Activated CD8-positive, alpha-beta memory T cell treated with anti-CD3 and anti-CD28 coated beads for 36 hours (primary cell): ENCODE data around the gene TXNDC17. TPM values are rescaled to one million over a fixed set of nuclear protein-coding genes. Genes with fewer than 3 reads are reported as not detected.
"Not testable (repeated sequence)": the region's sequence is repeated elsewhere in the genome, so short reads cannot be mapped to it uniquely, and the experiment has no call there.

ENCODE experiments used
- CTCF ChIA-PET: fragments of 350-600 bp; sonication (Branson Sonifier 250); formaldehyde crosslinking; loops from one replicate; lab custom pipeline; 2021; ENCODE audit warnings: antibody characterized with exemption; lab: Charles Lee
- POLR2A ChIA-PET: fragments of 350-600 bp; sonication (Branson Sonifier 250); formaldehyde crosslinking; loops from one replicate; lab custom pipeline; 2021; ENCODE audit warnings: antibody characterized with exemption; lab: Charles Lee
- total RNA-seq, 2 experiments: library from RNA; stranded (reverse); gene quantifications; one replicate each; pipeline ENCODE4 v1.2.3, GENCODE V29; 2021

Gene TXNDC17
- total RNA-seq, 2 experiments from 2014 or later, result 121 to 126 TPM

DNA sequence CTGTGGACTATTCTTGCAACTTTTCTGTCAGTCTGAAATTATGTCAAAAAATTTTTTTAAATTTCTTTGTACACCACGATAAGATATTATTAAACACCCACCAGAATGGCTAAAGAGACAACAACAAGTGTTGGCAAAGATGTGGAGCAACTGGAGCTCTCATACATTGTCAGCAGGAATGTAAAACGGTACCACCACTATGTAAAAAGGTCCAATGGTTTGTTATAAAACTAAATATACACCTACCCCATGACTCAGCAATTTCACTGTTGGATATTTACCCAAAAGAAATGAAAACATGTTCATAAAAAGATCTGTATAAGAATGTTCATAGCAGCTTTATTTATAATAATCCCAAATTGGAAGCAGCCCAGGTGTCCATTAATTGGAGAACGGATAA, 7.6 kb upstream of the TXNDC17 start:
- ChIA-PET POLR2A (no interaction called here), CTCF (no interaction called here)

- ChIA-PET POLR2A (no interaction called here), CTCF (no interaction called here)
Observed at GRCh38 chr17:6636105-6636504, 4.8 kb upstream of the TXNDC17 start.

GRCh38 chr17:6636616-6637457, 4.0 kb upstream of the TXNDC17 start:
- ChIA-PET CTCF (no interaction called here), POLR2A (no interaction called here)

DNA sequence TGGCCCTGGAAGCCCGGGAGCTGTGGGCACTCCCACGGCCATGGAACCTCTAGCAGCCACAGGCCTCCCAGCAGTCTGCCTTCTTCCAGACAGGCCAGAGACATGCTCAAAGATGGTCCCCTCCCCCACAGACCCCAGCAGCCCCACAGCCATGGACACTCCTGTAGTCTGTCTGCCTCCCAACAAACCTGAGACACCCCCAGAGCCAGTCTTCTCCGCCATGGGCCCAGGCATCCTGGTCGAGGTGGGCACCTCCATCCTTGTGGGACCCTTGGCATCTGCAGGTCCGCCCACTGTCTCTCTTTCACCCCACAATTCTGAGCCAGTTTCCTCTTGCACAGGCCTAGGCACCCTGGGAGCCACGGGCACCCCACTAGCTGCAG, 3.4 kb upstream of the TXNDC17 start:
- CTCF ChIA-PET, result no interaction called here
- POLR2A ChIA-PET, result no interaction called here

DNA sequence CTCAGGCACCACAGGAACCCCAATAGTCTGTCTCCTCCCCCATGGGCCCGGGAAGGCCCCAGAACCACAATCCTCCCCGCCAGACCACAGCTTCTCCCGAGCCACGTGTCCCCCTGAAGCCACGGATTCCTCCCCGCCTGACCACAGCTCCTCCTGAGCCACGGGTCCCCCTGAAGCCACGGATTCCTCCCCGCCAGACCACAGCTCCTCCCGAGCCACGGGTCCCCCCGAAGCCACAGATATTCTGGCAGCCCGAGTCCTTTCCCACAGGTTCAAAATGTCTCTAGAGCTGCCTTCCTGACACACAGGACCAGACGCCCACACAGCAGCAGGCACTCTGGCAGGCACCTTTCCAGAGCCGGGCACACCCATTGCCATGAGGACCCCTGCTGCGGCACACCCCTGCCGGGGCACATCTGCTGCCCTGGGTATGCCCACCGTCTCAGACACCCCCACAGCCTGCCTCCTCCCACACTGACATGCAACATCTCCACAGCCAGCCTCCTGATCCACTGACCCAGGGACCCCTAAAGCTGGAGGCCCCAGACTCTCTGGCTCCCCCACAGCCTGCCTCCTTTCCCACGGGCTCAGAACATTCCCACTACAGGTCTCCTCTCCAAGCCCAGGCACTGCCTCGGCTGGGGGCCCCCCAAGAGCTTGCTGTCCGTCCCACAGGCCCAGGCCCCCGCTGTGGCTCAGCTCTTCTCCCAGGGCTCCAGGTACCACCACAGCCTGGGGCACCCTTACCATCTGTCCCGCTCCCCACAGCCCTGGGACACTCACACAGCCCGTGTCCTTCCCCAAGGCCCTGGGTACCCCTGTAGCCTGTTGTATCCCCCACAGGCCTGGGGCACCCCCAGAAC, 2.6 kb upstream of the TXNDC17 start:
- CTCF ChIA-PET, result no interaction called here
- POLR2A ChIA-PET, result no interaction called here

GRCh38 chr17:6639014-6639585, 1.8 kb upstream of the TXNDC17 start:
- CTCF ChIA-PET, result no interaction called here
- POLR2A ChIA-PET, result interaction anchor here (0.6 kb wide), 1 partner anchor 196 kb away, joined by 12 read pairs; no protein-coding TSS in a partner anchor

DNA sequence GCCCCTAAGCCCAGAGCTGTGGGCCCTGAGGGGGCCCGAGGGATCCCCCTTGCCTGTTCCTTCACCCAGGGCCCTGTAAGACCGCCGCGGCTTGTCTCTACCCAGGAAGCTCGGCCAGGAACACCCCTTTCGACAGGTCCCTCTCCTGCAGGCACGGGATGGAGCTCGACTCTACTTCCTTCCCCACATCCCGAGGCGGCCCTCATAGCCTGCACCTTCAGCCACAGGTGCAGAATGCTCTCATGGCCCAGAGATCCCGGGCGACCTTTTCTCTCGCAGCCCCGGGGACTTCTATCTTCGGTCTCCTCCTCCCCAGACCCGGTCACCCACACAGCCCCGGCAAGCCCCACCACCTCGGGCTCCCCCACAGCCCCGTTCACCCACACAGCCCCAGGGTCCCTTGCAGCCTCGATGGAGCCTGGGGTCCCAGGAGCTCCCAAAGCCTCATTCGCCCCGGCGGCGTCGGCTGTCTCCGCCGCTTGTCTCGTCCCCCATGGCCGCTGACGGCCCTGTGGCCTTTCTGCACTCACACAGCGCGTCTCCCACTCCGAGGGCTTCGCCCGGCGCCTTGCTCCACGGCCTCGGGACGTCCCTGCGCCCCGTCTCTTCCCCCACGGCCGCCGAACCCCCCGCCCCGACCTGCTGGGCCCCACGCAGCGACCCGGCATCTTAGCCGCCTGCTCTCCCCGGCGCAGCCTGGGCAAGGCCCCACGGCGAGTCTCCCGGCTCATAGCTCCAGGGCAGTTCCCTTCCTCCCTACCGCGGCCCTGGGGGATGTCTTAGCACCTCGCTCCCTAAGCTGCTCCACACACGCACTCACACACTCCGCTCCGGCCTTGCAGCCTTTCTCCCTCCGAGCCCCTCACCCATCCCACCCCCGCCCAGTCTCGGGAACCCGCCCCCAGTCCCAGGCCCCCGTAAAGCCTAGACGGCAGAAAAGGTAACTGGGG, 999 bp upstream of the TXNDC17 start:
- ChIA-PET POLR2A (interaction anchor here (0.5 to 0.7 kb wide), 2 partner anchors 11 to 65 kb away, joined by 3 read pairs; no protein-coding TSS in a partner anchor), CTCF (no interaction called here)

- ChIA-PET CTCF (interaction anchor here (0.8 to 1.0 kb wide), 2 partner anchors 10 to 91 kb away, joined by 3 read pairs; partner anchors contain the start of genes C17orf100 and MED31), POLR2A (interaction anchor here (0.8 to 1.4 kb wide), 2 partner anchors 10 to 197 kb away, joined by 3 to 7 read pairs; partner anchors contain the start of genes C17orf100, MED31 and PIMREG)
Observed at GRCh38 chr17:6641247-6641863, 495 bp downstream of the TXNDC17 start.

DNA sequence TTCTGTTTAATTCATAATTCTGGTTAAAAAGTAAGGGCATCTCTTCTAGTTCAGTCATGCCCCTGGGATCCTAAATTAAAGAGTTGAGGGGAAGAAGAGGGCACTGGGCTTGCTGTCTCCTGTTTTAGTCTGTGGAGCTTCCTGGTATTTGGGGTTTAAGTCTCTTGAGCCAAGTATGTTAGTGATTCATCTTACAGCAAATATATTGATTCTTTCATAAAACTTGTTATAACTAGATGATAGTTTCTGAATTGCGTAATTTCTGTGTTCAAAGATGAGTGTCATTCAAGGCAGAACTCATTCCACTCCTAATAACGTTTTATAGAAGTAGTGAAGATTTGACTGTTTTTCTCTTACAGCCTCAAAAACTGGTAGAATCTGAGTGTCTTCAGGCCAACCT, 1.7 kb downstream of the TXNDC17 start:
- POLR2A ChIA-PET, result interaction anchor here (1.2 to 1.4 kb wide), 2 partner anchors 8 to 198 kb away, joined by 3 to 4 read pairs; partner anchors contain the start of genes C17orf100, MED31 and PIMREG
- CTCF ChIA-PET, result interaction anchor here (1.0 kb wide), 1 partner anchor 9 kb away, joined by 3 read pairs; the partner anchor contains the start of genes C17orf100 and MED31

DNA sequence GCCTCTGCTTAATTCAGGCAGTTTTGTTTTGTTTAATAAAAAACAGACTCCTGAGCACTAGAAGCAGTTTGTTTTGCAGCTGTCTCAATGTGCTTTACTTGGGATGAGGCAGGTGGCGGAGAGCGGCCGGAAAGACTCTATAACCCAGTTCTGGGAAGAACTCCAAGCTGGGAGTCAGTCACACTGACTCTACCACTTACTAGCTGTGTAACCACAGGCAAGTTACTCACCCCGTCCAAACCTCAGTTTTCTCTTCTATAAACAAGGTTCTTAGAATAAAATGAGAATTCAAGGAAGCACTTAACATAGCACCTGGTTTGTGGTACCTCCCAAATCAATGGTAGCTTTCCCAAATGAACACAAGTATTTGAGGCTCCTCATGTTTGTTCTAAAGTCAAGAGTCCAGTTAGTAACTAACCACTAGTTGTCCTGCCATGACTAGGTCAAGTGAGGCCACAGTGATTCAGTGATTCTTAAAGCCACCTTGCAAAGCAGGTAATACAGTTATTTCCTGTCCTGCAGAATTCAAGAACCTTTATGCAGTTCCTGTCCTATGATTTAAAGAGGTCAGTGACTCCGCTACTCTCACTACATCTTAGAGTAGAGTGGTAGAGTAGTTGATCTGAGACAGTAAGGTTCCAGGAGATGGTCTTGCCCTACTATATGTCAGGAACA, 2.7 kb downstream of the TXNDC17 start:
- POLR2A ChIA-PET, result no interaction called here
- CTCF ChIA-PET, result no interaction called here

DNA sequence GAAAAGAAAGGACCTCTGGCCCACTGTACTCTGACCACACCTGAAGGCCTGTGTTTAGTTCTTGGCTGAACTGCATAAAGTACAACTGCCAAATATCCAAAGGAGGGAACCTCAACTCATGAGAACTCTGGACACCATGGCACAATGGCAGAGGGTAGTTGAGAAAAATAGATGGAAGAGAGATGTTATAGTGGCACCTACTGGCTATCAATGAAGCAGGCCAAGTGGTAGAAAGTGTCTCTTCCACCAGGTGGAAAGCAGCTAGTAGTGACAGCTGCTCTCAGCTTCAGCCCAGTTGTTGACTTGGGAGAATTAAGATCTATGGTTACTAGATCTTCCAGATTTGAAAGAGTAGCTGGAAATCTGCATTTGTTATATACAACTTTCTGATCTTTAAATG, 7.3 kb downstream of the TXNDC17 start:
- CTCF ChIA-PET, result interaction anchor here (0.8 kb wide), 1 partner anchor 175 kb away, joined by 3 read pairs; no protein-coding TSS in a partner anchor
- POLR2A ChIA-PET, result no interaction called here

DNA sequence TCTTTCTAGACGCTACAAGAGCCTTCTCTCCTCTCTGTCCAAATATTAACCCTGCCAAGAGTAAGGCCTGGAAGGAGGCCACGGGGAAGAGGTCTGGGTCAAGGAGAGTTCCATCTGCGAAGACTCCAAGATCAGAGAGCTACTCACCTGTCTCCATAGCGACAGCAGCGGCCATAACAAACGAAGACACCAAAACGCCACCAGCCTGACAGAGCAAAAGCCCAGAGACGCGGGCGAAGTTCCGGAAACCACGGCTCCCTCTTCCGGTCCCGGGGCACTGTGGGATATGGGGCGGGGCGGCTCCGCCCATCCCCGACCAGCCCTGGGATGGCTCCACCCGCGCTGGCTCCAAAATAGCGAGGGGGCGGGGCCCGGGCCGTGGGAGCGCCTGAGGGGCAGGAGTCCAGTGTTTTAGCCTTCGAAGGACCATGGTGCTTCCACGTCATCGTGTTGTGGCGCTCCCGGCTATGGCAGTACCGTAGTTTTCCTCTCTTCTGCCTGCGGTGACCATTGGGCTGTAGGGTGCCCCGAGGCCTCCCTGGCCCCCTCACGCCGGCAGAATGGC, 10.6 kb downstream of the TXNDC17 start, which contains the start of the genes C17orf100 and MED31:
TSS of gene C17orf100 (plus strand) at position 409 of the 565 bp plus-strand sequence. CDS start at position 561, 152 bp downstream.
TSS of gene MED31 (minus strand) at position 252 of the 565 bp plus-strand sequence. CDS start at position 175, 77 bp downstream.
- POLR2A ChIA-PET, result interaction anchor here (1.0 to 1.4 kb wide), 2 partner anchors 9 to 10 kb away, joined by 4 to 7 read pairs; no protein-coding TSS in a partner anchor
- CTCF ChIA-PET, result interaction anchor here (1.0 to 1.3 kb wide), 2 partner anchors 9 to 10 kb away, joined by 3 read pairs; no protein-coding TSS in a partner anchor

DNA sequence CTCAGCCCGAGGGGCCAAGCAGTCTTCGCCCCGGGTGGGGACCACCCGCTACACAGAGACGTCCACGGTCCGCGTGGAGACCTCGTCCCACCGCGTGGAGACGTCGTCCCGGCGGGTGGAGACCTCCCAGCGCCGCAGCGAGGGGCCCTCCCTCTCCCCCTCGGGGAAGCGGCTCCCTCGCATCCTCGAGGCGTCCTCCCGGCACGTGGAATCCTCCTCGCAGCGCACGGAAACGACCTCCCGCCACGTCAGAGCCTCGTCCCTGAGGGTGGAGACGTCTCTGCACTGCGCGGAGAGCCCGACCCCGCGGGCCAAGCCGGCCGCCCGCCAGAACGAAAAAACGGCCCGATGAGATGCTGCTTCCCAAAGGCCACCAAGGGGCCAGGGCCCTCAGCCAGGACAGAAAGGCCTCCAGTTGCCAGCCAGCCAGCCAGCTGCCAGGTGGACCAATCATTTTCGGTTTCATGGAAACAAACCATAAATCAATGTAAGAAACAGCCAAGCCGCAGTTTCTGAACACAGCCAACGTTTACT, 11.1 kb downstream of the TXNDC17 start:
- ChIA-PET CTCF (interaction anchor here (1.0 to 1.3 kb wide), 2 partner anchors 9 to 11 kb away, joined by 3 read pairs; no protein-coding TSS in a partner anchor), POLR2A (interaction anchor here (1.4 kb wide), 1 partner anchor 11 kb away, joined by 7 read pairs; no protein-coding TSS in a partner anchor)

- ChIA-PET CTCF (no interaction called here), POLR2A (no interaction called here)
Observed at GRCh38 chr17:6654841-6655731, 14.2 kb downstream of the TXNDC17 start.

- CTCF ChIA-PET, POLR2A ChIA-PET: not testable (repeated sequence)
Observed at GRCh38 chr17:6655732-6656361, 15.0 kb downstream of the TXNDC17 start.
